ENCODE measurements around the gene HILPDA.

HILPDA gene, protein sequence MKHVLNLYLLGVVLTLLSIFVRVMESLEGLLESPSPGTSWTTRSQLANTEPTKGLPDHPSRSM

DNA sequence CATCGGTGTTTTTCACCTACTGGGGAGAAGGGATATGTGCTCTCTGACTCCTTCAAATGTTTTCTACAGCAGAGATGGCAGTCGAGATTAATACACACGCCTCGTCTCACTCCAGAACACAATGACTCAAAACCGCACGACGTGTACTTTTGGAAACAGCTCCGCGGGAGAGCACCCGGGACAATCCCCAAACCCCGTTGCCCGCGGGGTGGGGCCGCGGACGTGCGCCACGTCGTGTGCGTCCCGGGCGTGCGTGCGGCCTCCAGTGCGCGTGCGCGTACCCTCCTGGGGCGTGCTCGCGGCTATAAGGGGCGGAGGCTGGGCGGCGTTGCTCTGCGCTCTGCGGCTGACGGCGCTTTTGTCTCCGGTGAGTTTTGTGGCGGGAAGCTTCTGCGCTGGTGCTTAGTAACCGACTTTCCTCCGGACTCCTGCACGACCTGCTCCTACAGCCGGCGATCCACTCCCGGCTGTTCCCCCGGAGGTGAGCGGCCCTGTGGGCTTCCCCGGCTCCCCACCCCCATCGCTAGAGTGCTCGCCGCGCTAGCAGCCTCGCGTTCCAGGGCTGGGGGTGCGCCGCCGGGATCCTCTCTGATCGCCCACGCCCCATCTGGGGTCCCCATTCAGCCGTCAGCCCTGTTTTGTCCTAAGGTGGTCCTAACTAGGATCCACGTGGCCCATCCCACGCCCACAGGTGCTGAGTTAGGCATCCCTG is at the start of gene HILPDA:
HILPDA (plus strand) TSS at position 336 of the 712 bp plus-strand sequence. CDS start 1,391 bp downstream, outside the sequence.
- DNase-seq (ENCODE audit: low read depth in 2 of 2) = peak; percentile 91 to 93

DNA sequence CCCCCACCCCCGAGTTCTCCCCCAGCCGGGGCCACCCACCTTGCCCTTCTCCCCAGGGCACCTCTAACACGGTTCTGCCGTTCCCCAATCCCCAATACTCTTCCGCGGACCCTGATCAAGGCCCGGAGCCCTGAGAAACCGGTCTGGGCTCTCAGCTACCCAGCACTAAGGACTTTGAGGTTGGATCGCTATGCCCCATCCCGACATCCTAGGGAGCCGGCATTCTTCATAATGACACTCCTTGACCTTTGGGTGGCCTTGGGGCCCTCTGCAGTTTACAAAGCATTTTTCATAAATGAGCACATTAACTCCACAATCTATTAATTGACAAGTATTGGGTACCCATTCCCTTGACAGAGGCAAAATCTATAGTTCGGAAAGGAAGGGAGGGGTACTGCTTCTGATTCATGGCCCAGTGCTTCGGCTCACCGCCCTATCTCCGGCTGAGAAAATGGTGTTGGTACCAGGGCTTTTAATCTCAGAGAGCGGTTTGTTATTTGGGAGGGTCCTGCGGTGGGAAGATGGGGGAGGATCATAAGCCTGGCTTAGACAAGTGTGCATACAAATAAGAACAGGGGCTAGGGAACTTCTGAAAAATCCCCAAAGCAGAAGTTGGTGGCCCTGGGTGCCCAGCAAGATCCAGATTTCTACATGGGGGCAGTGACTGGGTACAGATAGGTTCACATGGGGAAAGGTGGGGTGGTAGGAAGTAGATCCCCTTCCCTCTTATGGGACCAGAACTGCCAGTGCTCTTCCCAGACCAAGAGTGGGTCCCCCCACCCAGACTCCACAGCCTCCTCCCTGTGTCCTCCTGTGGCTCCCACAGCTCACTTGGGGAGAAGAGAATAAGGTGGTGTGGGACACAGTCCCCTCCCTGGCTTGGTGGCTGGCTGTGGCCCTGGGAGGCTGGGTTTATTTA is 49.1 kb upstream of the HILPDA start:
- no peak for DNase-seq (ENCODE audit: low read depth in 2 of 2)

GRCh38 chr7:128407233-128407589 is 48.5 kb upstream of the HILPDA start:
- DNase-seq (ENCODE audit: low read depth in 2 of 2) = no peak

DNA sequence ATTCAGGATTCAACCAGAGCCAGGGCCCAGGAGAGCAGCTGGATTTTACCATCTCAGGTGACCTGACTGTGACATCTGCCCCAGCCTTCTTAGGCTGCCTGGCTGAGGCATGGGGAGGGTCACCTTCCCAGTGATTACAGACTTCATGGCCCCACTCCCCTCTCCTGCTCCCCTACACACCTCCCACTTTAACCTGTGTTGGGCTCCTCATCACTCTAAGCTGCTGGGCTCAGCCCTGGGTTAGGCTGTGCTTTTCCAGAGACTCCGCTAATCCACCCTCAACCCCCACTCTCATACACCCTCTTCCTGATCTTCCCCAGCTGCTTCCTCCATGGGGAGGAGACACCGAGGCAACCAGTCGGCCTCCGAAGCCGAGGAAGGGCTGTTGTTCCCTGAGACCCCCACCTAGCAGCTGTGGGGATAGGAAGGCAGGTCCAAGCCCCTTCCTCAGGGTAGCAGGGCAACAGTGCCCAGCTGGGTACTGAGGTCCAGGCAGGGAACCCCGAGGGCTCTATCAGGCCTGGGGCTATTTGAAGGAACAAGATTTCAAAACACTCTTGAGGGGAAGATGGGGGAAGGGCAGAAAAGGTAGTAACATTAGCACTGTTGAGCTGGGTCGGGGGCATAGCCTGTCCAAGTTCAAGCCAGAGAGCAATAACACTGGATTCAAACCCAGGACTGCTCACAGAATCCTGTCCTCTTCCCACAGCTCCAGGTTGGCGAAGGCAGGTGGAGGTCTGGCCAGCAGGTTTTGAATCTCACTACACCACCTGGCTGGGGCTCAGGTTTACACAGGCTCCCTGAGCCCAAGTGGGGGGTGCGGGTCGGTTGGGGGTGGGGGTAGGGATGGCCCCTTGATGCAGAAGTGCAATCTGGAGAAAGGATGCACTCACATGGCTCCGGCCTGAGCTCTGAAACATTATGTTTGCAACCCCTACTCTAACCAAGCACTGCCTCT is 47.6 kb upstream of the HILPDA start:
- DNase-seq (ENCODE audit: low read depth in 2 of 2) = no peak

GRCh38 chr7:128408709-128409595 is 46.7 kb upstream of the HILPDA start:
- no peak for DNase-seq (ENCODE audit: low read depth in 2 of 2)

DNA sequence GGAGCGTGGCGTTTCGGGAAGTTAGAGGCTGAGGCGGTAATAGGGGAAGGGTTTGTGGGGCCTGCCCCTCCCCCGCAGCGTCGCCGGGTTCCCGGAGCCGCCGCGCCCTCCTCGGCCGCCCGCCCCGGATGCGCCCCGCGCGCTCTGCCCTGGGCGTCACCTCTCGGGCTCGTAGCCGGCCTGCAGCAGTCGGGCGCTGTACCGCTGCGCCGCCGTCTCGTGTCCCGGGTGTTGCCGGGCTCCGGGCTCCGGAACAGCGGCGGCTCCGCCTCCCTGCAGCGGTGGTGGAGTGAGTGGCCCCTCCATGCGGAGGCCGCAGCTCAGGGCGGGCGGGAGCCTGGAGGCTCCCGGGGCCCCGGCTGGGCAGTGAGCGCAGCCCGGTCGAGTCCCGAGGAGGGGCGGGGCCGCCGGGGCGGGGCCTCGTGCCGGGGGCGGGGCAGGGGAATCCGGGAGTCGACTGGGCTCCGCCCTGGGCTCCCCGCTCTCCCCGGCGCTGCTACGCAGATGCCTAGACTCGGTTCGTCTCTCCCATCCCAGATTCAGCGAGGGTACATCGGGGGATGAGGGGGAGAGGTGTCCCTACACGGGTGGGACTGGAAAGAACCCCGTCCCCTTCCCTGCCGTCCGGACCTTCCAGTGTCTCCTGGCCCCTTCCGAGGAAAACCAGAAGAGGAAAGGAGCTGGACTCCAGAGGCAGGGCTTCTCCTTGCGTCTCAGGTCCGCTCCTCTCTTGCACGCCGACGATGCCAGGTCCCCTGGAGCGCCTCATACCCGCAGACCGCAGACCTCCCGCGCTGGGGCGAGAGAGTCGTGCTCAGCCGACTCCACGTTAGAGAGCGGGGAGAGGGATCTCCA is 45.9 kb upstream of the HILPDA start, which contains the start of gene IMPDH1:
IMPDH1 (minus strand) TSS at position 387 of the 855 bp plus-strand sequence; CDS start at position 306, 81 bp downstream.
- DNase-seq (ENCODE audit: low read depth in 2 of 2) = peak; percentile 82 to 91

DNA sequence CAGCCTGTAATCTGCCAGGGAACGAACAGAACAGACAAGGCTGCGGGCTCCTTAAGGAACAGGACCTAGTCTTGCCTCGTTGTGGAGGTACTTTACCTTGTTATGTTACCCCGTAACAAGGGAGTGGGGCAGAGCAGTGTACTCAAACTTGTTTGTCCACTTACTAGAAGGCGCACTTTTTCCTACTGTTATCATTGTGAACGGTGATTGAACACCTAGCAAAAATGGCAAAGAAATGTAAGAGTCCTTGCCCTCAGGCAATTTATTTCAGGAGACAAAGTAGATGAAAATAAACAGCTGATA is 45.3 kb upstream of the HILPDA start:
- no peak for DNase-seq (ENCODE audit: low read depth in 2 of 2)

DNA sequence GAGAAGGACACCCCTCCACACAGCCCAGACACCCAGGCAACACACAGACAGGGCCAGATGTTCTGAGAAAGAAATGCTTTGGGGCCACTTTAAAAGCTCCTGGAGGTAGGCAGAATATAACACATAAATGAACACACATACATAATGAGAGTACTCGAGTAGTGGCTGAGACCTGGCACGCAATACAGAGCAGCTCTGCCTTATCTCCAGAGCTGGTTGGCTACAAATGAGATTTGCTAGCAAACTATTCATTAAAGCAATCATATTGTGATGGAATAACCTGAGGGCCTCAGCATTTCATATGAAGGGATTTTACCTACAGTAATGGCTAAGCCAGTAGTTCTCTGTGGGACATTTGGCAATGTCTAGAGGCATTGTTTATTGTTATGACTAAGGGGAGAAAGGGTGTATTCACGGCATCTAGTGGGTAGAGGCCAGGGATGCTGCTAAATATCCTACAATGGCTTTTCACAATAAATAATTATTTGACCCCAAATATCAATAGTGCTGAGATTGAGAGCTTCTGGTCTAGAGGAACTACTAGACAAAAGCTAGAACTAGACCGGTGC is 40.4 kb upstream of the HILPDA start:
- DNase-seq (ENCODE audit: low read depth in 2 of 2) = no peak

- DNase-seq (ENCODE audit: low read depth in 2 of 2) = no peak
Measured at GRCh38 chr7:128417071-128417470, 38.6 kb upstream of the HILPDA start.

GRCh38 chr7:128419257-128419656 is 36.4 kb upstream of the HILPDA start:
- no peak for DNase-seq (ENCODE audit: low read depth in 2 of 2)

GRCh38 chr7:128420773-128421172 is 34.9 kb upstream of the HILPDA start:
- no peak for DNase-seq (ENCODE audit: low read depth in 2 of 2)

GRCh38 chr7:128421384-128421783 is 34.3 kb upstream of the HILPDA start:
- no peak for DNase-seq (ENCODE audit: low read depth in 2 of 2)

DNA sequence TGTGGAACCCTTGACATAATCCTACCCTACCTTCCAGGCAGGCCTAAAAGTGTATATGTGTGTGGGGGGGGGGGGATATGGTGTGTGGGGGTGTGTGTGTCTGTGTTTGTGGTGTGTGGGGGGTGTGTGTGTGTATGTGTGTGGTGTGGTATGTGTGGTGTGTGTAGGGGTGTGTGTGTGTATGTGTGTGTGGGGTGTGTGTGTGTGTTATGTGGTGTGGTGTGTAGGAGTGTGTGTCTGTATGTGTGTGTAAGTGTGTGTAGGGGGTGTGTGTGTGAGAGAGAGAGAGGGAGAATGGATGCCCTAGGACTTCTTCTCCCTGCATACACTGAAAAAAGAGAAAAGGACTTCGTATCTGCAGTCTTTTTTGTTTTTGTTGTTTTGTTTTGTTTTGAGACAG is 33.6 kb upstream of the HILPDA start:
- no peak for DNase-seq (ENCODE audit: low read depth in 2 of 2)

DNA sequence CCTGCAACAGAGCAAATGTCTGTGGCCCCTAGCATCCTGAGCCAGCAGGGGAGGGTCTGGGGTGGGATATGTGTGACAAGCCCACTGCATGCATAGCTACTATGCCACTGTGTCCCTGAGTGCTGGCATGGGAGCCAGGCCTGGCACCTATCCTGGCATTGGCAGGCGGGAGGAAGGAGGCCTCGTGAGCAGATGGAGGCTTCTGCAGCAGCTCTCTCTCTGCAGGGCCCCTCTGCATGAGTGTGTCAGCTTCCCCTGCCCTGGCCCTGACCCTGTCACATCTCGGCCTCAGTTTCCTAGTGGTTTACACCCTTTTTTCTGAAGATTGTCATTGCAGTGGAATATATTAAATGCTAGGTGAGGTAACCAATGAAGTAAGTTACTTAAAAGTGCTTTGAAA is 32.8 kb upstream of the HILPDA start:
- DNase-seq (ENCODE audit: low read depth in 2 of 2) = no peak

- no peak for DNase-seq (ENCODE audit: low read depth in 2 of 2)
Measured at GRCh38 chr7:128424686-128425275, 30.9 kb upstream of the HILPDA start.

- peak; percentile 75 to 76 for DNase-seq (ENCODE audit: low read depth in 2 of 2)
Measured at GRCh38 chr7:128425850-128426249, 29.8 kb upstream of the HILPDA start.

DNA sequence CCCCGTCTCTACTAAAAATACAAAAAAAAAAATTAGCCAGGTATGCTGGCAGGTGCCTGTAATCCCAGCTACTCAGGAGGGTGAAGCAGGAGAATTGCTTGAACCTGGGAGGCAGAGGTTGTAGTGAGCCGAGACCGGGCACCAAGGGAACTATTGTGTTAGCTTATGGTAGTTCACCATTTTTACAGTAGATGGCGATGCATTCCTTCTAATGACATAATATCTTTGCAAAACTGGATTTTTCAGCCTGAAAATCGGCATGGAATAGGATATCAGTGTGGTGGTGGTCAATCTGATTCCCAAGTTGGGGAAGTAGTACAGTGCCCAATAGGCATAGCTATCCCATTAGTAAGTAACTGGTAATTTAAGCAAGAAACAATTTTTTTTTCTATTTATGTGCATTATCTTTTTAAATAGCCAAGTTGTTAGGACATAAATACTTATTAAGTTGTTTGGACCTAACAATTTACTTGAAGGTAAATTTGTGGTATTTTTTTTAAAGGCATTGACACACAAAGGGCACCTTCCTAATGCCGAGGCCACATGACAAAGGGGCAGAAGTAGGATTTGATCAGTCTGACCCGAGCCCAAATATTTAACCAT is 28.3 kb upstream of the HILPDA start:
- peak in 1 of 2 donors; percentile 34 for DNase-seq (ENCODE audit: low read depth in 2 of 2)

GRCh38 chr7:128430207-128430606 is 25.5 kb upstream of the HILPDA start:
- DNase-seq (ENCODE audit: low read depth in 2 of 2) = no peak

- no peak for DNase-seq (ENCODE audit: low read depth in 2 of 2)
Measured at GRCh38 chr7:128431221-128431620, 24.5 kb upstream of the HILPDA start.
